HG02885 (cell line): ENCODE measurements around the gene LSG1.
"Not testable (repeated sequence)": the region's sequence is repeated elsewhere in the genome, so short reads cannot be mapped to it uniquely, and the experiment has no call there.

Experiments used
- ATAC-seq: cut with Tn5 transposase; IDR thresholded peaks from one replicate; pipeline ENCODE4 v1.9.1; 2021; ENCODE audit warnings: mild to moderate bottlenecking; ENCODE audit not compliant: unreplicated experiment, poor library complexity

LSG1 gene

DNA sequence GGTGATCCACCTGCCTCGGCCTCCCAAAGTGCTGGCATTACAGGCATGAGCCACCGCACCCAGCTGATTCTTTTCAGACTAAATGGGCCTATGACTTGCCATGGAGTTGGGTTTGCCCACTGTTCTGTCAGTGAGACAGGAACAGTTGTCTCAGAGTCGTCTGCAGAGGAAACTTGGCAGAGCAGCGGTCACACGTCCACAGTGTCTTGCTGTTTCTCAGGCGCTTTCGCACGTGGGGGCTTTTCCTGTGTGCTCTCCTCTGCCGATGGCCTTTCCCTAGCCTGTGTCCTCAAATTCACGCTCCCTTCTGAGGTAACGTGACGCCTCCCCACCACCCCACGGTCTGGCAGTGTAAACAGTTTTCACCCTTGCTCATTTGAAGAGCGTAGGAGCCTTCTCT lies 50.0 kb downstream of the LSG1 start:
- ATAC-seq: no peak

DNA sequence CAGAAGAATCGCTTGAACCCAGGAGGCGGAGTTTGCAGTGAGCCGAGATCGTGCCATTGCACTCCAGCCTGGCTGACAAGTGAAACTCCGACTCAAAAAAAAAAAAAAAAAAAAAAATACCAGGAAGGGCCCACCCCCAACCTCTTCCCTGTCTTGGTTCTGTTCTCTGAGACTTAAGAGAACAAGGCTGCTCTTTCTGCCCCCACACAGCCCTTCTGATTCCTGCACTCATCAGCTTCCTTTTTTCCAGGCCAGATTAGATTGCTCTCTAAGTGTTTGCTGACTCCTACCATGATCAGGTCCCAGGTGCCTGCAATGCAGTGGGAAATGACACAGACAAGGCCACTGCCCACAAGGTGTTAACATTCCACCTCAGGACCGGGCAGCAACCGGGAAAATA lies 51.8 kb downstream of the LSG1 start:
- no peak for ATAC-seq

DNA sequence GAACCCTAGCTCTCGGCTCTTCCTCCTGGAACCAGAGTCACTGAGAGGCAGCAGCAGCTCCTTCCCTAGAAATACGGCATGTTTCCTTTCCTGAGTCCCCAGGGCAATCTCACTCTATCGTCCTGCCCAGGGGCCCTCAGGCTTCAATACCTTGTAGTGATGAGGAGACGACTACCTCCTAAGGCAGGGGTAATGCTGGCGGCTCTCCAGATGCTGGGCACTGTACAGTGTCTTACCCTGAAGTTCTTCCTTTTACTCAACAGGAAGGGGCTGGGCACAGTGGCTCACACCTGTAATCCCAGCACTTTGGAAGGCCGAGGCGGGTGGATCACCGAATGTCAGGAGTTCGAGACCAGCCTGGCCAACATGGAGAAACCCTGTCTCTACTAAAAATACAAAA lies 52.2 kb downstream of the LSG1 start:
- ATAC-seq: no peak

DNA sequence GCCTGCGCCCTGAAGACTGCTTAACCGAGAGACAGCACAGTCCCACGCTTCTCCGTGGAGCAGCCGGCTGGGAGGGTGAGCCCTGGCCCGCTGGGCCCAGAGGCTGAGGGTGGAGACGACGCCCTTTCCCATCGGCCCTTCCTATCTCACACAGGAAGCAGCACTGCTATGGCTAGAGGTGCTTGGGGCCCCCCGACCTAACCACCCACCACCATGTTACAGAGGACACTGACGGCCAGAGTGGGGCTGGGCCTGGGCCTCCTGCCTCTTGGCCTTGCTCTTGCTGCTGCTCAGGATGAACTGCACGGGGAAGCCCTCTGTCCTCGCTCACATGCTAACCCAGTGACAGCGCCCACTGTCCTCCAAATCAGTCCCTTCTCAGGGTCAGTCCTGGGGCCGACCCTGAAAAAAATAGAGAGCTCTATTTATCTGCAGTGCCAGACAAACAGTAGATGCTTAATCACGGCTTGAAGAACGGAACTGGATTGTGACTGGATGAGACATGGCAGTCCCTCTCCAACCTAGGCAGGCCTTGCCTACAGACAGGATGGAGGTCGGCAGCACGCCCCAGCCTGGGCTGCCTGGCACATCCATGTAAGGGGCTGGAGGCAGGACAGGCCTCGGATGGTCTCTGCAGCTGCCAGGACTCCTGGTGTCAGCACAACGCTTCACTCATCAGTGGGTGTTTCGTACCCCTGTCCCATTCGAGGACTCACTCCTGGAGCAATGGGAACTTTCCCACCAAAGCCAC lies 53.0 kb downstream of the LSG1 start:
- ATAC-seq: no peak

DNA sequence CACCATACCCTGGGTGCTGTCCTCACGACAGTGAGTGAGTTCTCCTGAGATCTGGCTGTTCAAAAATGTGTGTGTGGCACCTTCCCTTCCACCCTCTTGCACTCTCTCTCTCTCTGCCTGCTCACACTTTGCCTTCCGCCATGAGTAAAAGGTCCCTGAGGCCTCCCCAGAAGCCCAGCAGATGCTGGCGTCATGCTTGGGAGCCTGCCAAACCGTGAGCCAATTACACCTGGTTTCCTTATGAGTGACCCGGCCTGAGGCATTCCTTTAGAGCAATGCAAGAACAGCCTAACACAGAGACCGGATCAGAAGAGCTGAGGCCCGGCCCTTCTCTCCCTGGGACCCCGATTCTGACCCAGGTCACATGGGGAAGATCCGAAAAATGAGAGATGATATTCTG lies 54.2 kb downstream of the LSG1 start:
- ATAC-seq: peak; percentile 74

DNA sequence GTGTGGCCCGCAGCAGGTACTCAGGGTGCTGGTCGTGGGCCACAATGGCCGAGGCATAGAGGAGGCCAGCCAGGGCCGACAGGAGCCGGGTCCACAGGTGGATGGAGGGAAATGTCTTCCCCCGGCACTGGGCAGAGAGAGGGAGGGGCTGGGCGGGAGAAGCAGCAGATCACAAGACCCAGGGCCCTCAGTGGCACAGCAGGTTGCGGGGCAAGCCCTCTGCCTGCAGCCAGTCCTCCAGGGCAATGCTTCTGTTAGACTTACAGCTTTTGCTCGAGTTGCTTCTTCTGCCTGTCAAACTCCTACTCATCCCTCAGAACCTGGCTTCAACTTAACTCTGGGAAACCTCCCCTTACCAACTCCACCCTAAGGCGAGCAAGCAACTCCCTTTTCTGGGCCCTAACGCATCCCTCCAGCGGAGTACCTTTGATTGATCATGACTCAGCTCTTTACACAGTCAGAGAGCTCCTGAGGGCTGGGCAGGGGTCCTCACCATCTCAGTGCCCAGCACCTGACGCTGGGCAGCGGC lies 54.8 kb downstream of the LSG1 start:
- ATAC-seq: no peak

DNA sequence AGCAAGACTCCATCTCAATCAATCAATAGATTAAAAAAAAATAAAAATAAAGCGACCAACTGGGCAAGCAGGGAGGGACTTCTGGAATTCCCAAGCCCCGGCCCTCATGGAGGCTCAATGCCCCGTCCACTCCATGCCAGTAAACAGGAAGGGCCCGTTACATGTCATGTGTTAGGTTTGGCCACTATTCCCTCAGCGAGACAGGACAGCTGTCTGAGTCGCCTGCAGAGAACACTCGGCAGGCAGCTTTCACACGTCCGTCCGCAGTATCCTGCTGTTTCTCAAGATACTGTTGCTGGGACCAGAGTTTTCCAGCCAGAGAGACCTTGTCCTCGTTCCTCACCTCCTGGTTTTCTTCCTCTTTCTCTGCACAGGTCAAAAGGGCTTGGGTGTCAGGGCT lies 56.8 kb downstream of the LSG1 start:
- ATAC-seq: no peak

DNA sequence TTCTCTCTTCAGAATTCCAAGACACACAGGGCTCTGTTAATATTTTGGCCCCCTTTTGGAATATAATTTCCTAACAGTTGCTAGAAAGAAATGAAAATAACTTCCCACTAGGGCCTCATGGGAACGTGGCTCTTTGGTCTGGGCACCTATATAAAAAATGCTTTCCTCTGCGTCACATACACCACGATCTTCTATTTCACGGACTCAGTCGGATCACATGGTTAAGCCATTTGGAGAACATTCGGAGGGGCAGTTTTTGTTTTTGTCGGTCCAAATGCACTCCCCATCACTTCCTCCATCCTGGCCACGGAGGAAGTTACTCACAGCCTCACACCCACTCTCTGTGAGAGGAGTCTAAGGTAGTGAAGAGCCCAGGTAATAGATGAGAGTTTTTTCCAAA lies 59.8 kb downstream of the LSG1 start:
- no peak for ATAC-seq

DNA sequence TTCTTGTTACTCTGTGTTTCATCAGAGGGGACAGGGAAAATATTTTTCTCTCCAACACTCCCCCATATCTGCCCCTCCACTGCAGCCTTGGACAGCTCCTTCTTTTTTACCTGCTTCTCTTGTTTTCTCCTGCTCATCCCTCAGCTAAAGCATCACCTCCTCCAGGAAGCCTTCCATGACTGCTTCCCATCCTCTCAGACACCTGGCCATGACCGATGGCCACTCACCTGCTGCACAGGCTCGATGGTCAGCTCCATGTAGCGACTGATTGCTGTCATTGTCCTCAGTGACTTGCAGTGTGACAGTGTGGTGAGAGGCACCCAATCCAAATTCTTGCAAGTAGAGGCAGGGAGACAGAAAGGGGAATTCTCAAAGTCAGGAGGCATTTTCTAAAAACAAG lies 61.3 kb downstream of the LSG1 start:
- no peak for ATAC-seq

DNA sequence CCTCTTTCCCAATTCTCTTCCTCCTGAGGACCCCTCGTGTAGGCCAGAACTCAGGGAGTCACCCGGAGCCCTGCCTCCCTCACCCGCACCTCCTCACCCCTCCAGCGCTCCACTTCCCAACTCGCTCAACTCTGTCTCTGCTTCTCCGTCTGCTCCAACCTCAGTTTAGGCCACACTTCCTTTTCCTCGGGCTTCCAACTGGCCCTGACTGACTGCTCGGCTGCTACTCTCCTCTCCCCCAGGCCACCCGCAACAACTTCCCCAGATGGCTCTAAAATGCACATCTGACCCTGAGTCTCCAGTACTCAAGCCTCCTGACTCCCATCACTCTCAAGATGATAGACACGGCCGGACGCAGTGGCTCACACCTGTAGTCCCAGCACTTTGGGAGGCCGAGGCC lies 62.4 kb downstream of the LSG1 start:
- no peak for ATAC-seq

DNA sequence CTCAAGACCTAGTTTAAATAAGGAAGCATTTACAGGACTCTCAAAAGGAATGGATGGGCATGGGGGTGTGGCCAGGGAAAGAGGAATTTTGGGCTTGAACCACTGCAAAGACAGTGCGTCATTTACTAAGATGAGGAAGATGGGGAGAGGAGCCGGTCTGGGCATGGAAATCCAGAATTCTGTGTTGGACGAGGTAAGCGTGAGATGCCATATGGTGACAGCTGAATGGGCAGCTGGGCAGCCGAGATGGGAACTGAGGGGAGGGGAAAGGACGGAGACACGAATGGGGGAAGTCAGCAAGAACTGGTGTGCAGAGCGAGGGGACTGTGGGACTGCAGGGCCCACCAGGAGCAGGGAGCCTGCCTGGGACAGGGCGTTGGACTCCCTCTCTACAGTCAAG lies 63.0 kb downstream of the LSG1 start:
- ATAC-seq: no peak

DNA sequence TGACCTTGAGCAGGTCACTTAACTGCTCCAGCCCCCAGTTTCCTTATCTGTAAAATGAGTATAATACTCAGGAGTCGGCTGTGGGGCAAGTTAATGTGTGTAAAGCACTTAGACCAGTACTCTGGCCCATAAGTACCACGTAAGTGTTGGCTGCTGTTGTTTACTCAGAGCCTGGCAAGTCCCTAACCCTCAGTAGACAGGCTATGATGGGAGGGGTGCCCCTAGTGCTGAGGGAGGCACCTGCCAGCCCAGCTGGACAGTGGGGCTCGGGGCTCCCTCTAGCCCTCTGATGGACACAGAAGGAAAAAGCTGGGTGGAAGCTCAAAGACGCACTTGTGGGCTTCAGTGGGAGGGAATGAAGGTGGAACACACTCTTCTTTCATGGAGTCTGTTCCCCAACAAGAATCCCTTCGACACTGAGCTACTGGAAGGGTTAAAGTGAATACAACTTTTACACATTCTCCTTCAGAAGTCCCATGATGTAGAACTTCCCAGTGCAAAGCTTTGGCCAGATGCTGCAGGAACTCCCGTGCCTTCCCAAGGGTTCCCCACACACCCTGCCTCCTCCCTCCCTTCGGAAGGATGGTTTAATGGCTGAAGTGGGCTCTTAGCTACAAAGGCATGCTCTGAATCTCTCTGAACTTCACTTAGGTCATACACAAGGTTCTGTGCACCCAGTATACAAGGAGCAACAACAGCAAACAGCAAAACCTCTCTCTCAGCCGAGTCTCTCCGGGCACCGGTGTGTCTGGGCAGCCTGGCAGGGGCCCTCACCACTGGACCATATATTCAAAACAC lies 64.2 kb downstream of the LSG1 start:
- ATAC-seq: no peak

DNA sequence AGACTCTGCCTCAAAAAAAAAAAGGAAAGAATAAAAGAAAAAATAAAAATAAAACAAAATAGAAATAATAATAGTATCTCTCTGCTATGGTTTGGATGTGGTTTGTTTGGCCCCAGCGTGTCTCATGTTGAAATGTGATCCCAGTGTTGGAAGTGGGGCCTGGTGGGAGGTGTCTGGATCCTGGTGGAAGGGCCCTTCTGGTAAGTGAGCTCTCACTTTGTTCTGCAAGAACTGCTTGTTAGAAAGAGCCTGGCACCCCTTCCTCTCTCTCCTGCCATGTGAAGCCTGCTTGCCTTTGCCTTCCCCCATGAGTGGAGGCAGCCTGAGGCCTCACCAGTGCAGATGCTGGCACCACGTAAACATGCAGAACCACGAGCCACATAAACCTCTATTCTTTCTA lies 65.0 kb downstream of the LSG1 start:
- ATAC-seq: no peak

DNA sequence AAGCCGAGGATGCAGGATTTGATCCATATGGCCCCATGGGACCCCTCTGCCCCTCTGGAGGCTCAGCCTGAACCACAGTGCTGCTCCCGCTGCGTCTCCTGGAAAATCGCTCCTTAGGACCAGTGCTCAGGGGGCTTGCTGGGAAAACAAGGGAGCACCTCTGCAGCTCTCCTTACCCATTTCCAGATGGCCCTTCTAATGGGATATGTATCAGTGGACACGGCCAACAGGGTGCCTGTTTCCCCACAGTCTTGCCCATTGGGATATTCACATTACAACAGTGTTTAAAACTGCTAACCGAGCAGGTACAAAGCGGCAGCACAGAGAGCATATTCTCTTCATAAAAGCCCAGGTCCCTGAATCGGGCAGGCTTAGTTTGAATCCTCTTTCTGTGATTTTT lies 65.8 kb downstream of the LSG1 start:
- ATAC-seq: no peak

DNA sequence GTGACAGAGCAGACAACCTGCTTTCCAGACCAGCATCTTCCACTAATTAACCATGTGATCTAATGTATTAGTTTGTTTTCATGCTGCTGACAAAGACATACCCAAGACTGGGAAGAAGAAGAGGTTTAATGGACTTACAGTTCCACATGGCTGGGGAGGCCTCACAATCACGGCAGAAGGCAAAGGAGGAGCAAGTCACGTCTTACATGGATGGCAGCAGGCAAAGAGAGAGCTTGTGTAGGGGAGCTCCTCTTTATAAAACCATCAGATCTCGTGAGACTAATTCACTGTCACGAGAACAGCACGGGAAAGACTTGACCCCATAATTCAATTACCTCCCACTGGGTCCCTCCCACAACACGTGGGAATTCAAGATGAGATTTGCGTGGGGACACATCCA lies 66.7 kb downstream of the LSG1 start:
- not testable (repeated sequence) for ATAC-seq

DNA sequence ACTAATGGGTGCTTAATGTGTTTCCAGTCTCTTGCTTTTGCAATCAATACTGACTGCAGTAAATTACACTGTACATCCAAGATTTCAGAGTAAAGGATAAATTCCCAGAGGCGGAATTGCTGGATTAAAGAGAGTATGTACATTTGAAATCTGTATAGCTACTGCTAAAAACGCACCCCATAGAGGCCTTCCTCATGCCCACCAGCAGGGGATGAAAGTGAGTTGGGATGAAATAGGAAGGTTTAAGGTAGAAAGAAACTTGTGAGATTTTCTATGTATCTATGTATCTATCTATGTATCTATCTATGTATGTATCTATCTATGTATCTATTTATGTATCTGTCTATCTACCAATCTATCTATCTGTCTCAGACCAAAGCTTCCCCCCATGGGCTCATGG lies 67.2 kb downstream of the LSG1 start:
- no peak for ATAC-seq

DNA sequence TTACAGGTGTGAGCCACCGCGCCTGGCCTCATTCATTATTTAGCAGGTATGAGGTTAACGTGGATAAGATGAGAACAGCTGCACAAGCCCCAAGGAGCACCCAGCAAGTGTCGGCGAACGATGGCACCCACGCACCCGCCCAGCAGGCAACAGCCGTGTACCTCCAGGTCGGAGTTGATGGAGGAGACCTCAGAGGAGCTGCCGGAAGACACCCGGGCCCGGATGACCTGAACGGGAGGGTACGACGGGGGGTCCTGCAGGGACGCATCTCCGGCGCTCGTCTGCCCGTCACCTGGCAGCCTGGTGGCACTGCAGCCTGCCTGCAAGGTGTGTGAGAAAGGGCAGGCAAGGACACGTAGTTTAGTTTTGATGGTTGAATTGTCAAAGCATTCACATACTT lies 67.9 kb downstream of the LSG1 start:
- no peak for ATAC-seq

DNA sequence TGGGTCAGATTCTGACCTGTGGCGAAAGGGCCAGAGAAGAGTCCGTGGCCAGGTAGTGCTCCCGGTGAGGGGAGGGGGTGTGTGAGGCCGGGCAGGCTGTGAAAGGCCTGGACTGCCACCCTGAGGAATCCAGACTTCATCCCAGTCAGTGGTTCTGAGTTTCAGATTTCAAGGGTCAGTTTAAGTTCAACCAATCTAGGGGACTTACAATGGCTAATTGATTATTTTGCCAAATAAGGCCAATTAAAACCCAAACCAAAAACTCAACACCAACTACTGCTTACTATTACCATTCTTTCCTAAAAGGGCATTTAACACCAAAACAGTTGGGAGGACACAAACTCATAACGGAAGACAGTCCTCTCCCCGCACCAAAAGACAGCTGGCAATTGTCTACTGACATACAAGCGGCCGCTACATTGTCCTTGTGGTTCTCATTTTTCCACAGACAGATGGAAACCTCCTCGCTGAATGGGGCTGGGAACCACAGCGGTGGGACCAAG lies 69.3 kb downstream of the LSG1 start:
- no peak for ATAC-seq

DNA sequence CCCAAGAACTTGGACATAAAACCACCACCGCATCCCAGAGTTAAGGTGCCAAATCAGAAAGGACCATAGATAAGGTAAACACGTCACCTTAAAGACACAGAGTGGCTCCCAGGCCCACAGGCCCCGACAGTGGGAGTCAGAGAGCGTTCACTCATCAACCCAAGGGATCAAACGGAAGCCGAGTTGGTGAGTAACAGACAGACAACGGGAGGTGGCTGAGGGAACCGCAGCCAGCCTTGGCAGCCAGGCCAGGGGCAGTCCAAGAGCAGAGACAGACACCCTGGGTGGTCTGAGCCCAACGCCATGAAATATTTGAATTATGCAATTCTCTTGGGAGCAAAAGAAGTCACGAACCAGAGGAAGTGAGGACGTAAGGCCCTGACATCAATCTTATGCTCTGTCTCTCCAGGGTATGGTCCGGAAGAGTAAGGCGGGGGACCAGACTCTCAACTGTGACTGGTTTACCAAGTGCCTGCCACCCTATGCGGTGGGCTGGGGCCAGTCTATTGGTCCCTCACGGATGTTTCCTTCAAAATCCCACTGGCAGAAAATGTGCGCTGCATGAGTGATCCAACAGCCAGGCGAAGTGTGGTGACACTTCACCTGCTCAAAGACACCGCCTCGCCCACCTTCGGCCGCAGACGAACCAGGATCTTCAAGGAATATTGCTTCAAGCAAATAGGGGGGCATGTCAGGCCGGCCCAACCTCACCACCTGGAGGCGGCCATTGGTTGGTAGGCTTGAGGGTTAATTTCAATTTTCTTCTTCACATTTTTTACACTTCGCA lies 73.0 kb downstream of the LSG1 start:
- no peak for ATAC-seq

DNA sequence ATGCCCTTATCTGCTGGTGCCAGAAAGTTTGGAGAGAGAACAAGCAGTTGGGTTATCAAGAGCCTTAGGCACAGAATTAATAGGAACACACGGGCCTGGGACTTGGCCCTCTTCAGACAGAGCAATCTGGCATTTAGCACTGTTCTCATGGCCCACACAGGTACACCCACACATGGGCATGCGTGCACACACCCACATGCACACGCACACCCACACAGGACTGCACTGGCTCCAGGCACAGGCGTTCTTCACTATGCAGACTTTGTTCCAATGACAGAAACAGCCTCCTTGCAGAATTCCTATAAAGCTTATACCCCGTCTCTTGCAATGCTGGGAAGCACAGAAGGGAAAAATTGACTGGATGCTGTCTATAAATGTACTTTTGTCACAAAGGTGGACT lies 75.1 kb downstream of the LSG1 start:
- no peak for ATAC-seq
